Fibroblast of lung (primary cell): ENCODE results near the gene CPNE2.

Experiments
- EZH2 ChIP-seq: IDR thresholded peaks from 2 replicates; pipeline ENCODE4 v1.5.1; 2012; ENCODE audit warnings: low read length, control low read depth, mild to moderate bottlenecking; ENCODE audit errors: missing control alignments
- TF ChIP-seq, protein P1 (sequence below), 2 donors: IDR thresholded peaks in 1 of 2; conservative IDR thresholded peaks in 1 of 2; 1 replicate in 1 of 2; 2 replicates in 1 of 2; pipeline ENCODE4 v1.5.1; 2011 to 2012; ENCODE audit warnings: low read length in 2 of 2, control low read depth in 1 of 2, inconsistent platforms in 1 of 2, low read depth in 1 of 2, mild to moderate bottlenecking in 1 of 2

- TF ChIP-seq, protein P1, sequence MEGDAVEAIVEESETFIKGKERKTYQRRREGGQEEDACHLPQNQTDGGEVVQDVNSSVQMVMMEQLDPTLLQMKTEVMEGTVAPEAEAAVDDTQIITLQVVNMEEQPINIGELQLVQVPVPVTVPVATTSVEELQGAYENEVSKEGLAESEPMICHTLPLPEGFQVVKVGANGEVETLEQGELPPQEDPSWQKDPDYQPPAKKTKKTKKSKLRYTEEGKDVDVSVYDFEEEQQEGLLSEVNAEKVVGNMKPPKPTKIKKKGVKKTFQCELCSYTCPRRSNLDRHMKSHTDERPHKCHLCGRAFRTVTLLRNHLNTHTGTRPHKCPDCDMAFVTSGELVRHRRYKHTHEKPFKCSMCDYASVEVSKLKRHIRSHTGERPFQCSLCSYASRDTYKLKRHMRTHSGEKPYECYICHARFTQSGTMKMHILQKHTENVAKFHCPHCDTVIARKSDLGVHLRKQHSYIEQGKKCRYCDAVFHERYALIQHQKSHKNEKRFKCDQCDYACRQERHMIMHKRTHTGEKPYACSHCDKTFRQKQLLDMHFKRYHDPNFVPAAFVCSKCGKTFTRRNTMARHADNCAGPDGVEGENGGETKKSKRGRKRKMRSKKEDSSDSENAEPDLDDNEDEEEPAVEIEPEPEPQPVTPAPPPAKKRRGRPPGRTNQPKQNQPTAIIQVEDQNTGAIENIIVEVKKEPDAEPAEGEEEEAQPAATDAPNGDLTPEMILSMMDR (conservative IDR thresholded peaks at IDR 0.05 in 1 of 2, IDR thresholded peaks at IDR 0.05 in 1 of 2; ENCODE audit: low read depth in 1 of 2, low read length in 2 of 2) = peak; percentile 71 to 72
- no peak for TF ChIP-seq EZH2
These were observed 75.6 kb downstream of the CPNE2 start for GRCh38 chr16:57167953-57168352.
